ENCODE measurements around the gene TAP2.
A peak's percentile ranks its signal among the peaks of the same experiment; 100 is the strongest.

TAP2 gene

GRCh38 chr6:32854376-32855178 is 16.0 kb upstream of the TAP2 start:
- DNase-seq (ENCODE audit: low read depth in 2 of 2, low spot score in 1 of 2), result peak in 1 of 2 donors; percentile 58

GRCh38 chr6:32853541-32854375 is 15.2 kb upstream of the TAP2 start, which contains the start of the genes PSMB9 and TAP1:
Gene PSMB9 (plus strand): TSS chr6:32854192. CDS start chr6:32854230, 38 bp downstream.
Gene TAP1 (minus strand): TSS chr6:32853704. CDS start chr6:32853636, 68 bp downstream.
- peak; percentile 93 to 96 for DNase-seq (ENCODE audit: low read depth in 2 of 2, low spot score in 1 of 2)

GRCh38 chr6:32852844-32853540 is 14.5 kb upstream of the TAP2 start:
- no peak for DNase-seq (ENCODE audit: low read depth in 2 of 2, low spot score in 1 of 2)

GRCh38 chr6:32852018-32852843 is 13.7 kb upstream of the TAP2 start:
- no peak for DNase-seq (ENCODE audit: low read depth in 2 of 2, low spot score in 1 of 2)

- no peak for DNase-seq (ENCODE audit: low read depth in 2 of 2, low spot score in 1 of 2)
Observed at GRCh38 chr6:32851025-32851424, 12.5 kb upstream of the TAP2 start.

GRCh38 chr6:32849126-32849525 is 10.6 kb upstream of the TAP2 start:
- DNase-seq (ENCODE audit: low read depth in 2 of 2, low spot score in 1 of 2), result no peak

GRCh38 chr6:32847795-32848194 is 9.3 kb upstream of the TAP2 start:
- no peak for DNase-seq (ENCODE audit: low read depth in 2 of 2, low spot score in 1 of 2)

GRCh38 chr6:32847004-32847403 is 8.5 kb upstream of the TAP2 start:
- DNase-seq (ENCODE audit: low read depth in 2 of 2, low spot score in 1 of 2), result no peak

- no peak for DNase-seq (ENCODE audit: low read depth in 2 of 2, low spot score in 1 of 2)
Observed at GRCh38 chr6:32845384-32845884, 6.9 kb upstream of the TAP2 start.

- DNase-seq (ENCODE audit: low read depth in 2 of 2, low spot score in 1 of 2), result no peak
Observed at GRCh38 chr6:32844839-32845383, 6.4 kb upstream of the TAP2 start.

GRCh38 chr6:32843979-32844838 is 5.7 kb upstream of the TAP2 start, which contains the start of gene PSMB8:
Gene PSMB8 (minus strand): TSS chr6:32844047. CDS start chr6:32843996, 51 bp downstream.
- peak; percentile 98 for DNase-seq (ENCODE audit: low read depth in 2 of 2, low spot score in 1 of 2)

GRCh38 chr6:32843331-32843978 is 4.9 kb upstream of the TAP2 start:
- DNase-seq (ENCODE audit: low read depth in 2 of 2, low spot score in 1 of 2), result no peak

- DNase-seq (ENCODE audit: low read depth in 2 of 2, low spot score in 1 of 2), result no peak
Observed at GRCh38 chr6:32842690-32843089, 4.2 kb upstream of the TAP2 start.

GRCh38 chr6:32842021-32842650 is 3.6 kb upstream of the TAP2 start:
- no peak for DNase-seq (ENCODE audit: low read depth in 2 of 2, low spot score in 1 of 2)

- no peak for DNase-seq (ENCODE audit: low read depth in 2 of 2, low spot score in 1 of 2)
Observed at GRCh38 chr6:32840604-32841246, 2.2 kb upstream of the TAP2 start.

GRCh38 chr6:32839356-32839755 is 817 bp upstream of the TAP2 start:
- no peak for DNase-seq (ENCODE audit: low read depth in 2 of 2, low spot score in 1 of 2)

- DNase-seq (ENCODE audit: low read depth in 2 of 2, low spot score in 1 of 2), result no peak
Observed at GRCh38 chr6:32837651-32838113, 857 bp downstream of the TAP2 start.

Data from stimulated activated CD8-positive, alpha-beta memory T cell treated with anti-CD3 and anti-CD28 coated beads, Interleukin-4, amount 100 ng/mL, for 4 hours (primary cell).